A172 (cell line): ENCODE measurements around the gene SLC39A11. TPM values are rescaled to one million over a fixed set of nuclear protein-coding genes. Genes with fewer than 3 reads are reported as not detected.
"Not testable (repeated sequence)": the region's sequence is repeated elsewhere in the genome, so short reads cannot be mapped to it uniquely, and the experiment has no call there.

Experiments used
- DNase-seq: peaks from one replicate; pipeline ENCODE4 v3.0.0-alpha.2; 2015; ENCODE audit warnings: low spot score
- total RNA-seq: library from RNA; depleted of rRNA; stranded (reverse); fragments of >200 nt; shearing (Covaris generic); gene quantifications from 2 replicates; pipeline ENCODE4 v1.2.3, GENCODE V29; 2014

Gene SLC39A11
- total RNA-seq, 1 experiment from 2014 or later: 59.2 TPM

DNA sequence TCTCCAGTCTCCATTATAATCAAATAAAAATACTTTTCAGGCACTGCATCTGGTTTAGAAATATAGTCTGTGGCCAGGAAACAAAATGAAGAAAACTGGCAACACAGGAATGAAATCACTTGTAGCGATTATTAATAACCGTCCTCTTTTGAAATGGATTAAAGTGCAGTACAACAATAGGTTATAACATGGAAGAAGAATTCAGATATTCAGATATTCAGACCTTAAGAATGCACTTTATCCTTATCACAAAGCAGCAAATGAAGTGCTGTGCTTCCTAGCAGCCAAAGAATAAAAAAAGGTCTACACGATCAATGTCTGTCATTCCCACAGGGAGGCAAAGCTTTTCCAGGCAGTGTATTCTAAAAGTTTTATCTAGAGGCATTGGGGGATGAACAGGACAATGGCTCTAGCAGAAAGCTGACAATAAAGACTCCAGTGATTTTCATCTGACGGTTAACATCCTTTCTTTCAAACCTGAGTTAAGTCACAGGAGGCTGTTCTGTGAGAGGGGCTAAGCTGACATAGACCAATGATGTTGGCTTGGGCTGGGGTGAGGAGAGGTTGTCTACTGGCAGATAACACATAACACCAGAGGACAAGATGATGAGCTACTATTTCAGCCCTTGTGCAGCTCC is 259.2 kb downstream of the SLC39A11 start:
- no peak for DNase-seq

- no peak for DNase-seq
Measured at GRCh38 chr17:72832306-72832705, 260.2 kb downstream of the SLC39A11 start.

DNA sequence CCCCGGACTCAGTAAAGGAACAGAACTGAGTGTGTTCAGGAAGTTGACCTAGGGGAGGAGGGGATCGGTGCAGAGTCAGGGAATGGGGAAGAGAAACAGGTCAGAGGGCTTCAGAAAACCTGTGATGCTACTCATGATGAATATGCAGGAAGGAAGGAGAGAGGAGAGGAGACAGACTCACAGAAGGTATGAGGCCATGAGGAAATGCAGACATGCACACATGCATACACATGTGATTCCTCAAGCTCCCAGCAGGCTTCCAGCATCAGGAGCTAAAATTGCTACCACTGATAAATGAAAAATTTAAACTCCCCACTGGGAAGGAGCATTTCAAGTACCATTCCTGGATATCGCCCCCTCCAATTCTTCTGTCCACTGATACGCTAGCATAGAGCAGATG is 262.6 kb downstream of the SLC39A11 start:
- DNase-seq: no peak

GRCh38 chr17:72826602-72827001 is 265.9 kb downstream of the SLC39A11 start:
- peak; percentile 73 for DNase-seq

- DNase-seq: not testable (repeated sequence)
Measured at GRCh38 chr17:72826059-72826458, 266.4 kb downstream of the SLC39A11 start.

- no peak for DNase-seq
Measured at GRCh38 chr17:72825218-72825617, 267.3 kb downstream of the SLC39A11 start.

DNA sequence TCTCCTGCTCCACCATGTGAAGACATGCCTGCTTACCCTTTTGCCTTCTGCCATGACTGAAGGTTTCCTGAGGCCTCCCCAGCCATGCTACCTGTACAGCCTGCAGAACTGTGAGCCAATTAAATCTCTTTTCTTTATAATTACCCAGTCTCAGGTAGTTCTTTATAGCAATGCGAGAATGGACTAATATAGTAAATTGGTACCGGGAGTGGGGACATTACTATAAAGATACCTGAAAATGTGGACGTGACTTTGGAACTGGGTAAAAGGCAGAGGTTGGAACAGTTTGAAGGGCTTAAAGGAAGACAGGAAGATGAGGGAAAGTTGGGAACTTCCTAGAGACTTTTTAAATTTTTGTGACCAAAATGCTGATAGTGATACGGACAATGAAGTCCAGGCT is 268.2 kb downstream of the SLC39A11 start:
- not testable (repeated sequence) for DNase-seq

- no peak for DNase-seq
Measured at GRCh38 chr17:72822358-72823023, 270.0 kb downstream of the SLC39A11 start.

- no peak for DNase-seq
Measured at GRCh38 chr17:72816406-72816805, 276.1 kb downstream of the SLC39A11 start.

DNA sequence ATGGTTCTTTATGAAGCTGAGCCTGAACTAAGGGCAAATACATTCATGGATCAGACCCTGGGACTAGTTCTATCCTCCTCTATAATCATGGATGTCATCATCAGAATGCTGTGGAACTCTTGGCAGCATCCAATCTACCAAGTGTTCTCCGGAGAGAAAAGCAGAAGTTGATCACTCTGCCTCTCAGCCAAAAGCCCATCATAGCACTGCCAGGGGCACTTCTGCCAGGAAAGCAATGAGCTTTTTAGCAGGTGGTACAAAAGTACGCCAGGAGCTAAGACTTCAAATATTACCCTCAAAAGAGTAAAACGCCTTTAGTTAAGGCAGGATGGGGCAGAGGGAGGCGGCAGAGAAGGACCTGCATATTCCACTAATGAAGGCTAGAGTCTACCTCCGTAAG is 279.0 kb downstream of the SLC39A11 start:
- DNase-seq: no peak

- DNase-seq: peak; percentile 81
Measured at GRCh38 chr17:72812823-72813222, 279.7 kb downstream of the SLC39A11 start.

DNA sequence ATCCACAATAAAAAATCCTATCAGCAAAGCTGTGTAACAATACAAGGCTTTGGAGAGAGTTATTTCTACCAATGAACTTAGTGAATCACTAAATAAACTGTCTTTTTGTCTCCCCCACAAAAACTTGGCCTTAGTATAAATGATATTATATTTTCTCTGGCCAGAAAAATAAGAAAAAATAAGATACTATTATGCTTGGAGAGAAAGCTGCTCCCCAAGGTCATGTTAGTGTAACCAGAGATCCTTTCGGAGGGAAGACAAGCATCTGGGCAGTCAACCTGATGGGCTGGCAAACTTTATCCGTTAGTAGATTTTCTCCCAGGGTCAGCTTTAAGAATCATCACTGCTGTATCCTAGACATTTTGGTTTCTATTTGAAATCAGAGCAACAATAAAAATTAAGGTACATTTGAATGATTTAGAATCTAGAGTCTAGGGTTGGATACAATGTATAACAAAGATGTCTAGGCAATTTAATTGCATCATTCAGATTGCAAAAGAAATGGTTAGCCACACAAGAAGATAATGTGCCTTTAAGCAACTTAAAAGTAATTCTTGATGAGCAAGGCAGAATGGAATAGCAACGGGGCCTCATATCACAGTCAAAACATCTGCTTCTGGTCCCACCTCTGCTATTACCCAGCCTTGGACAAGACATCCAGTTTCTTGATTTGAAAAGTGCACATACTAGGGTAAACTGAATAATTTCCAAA is 280.4 kb downstream of the SLC39A11 start:
- no peak for DNase-seq

DNA sequence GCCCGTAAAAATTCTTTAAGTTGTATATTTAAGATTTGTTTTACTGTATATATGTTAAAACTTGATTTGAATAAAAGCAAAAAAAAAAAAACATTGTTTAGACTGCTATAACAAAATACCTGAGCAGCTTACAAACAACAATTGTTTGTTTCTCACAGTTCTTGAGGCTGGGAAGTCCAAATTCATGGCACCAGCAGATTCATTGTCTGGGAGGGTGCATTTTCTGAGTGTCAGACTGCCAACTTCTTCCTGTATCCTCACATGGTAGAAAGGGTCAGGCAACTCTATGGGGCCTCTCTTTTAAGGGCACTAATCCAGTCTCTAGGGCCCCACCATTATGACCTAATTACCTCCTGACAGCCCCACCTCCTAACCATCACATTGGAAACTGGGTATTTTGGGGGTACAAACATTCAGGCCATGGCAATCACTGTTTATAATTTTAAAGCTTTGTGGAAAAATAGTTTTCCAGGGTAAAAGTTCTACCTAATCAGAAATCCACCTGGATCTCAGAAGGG is 281.4 kb downstream of the SLC39A11 start:
- no peak for DNase-seq

DNA sequence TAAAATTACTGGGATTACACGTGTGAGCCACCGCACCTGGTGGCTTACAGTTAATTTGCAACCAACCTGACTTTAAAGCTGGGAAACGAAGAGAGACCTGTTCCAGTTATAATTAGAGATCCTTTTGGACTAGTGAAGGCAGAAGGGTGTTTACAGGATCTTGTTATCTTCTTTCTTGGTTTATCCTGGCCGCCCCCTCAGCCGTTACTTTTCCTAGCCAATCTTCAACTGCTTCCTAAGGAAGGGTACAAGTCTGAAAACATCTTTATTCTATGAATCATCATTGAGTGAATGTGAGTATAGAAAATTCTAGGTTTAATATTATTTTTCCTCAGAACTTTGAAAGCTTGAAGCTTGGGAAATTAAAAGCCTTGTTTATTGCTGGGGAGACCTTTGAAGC is 286.5 kb downstream of the SLC39A11 start:
- no peak for DNase-seq

GRCh38 chr17:72804949-72805707 is 287.4 kb downstream of the SLC39A11 start:
- no peak for DNase-seq

DNA sequence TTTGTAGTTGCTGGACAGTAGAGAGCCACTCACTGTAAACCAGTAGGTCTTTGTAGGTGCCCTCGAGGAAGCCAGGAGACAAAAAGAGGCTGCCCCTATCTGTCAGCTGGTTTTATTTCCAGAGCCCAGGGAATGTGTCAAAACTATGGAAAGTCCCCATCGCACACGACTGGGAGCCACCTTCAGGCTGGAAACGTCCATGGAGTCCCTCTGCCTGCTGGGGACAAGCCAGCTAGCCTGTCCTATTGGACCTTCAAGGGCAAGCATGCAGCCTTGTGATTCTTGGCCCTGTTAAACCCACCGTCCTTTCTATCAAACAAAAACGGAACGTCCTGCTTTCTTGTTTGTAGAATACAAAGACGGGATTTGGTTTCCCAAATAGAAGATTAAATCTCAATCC is 289.8 kb downstream of the SLC39A11 start:
- no peak for DNase-seq

DNA sequence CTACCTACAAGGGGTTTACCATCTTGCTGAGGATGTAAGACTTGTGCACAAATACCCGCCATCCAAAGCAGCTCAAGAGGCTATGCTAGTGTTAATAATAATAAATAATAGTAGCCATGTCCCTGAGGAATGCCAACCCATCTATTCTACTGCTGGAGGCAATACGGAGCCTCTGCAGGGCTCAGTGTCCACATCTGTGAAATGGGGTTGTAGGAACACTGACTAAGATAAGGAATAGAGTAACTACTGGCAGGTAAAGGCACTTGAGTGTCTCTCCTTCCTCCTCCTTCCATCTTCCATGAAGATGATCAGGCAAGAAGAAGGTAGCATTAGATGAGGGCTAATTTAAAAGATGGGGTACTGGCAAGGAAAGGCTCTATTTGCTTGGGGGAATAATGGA is 295.3 kb downstream of the SLC39A11 start:
- no peak for DNase-seq

DNA sequence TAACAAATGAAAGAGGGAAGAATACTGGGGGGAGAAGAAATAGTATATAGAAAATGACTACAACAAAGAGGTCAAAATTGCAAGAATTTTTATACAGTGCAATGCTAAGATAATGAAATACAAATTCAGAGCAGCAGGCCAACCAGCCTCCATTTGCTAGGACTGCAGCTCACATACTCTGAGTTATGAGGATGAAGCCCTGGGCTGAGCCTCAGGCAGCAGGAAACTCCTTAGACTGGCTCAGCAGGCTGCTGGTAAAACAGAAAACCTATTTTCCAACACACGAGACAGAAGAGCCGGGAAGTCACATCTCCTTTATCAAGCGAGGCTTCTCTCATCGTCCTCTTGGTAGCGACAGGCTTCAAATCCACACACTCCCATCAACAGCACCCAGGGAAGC is 296.5 kb downstream of the SLC39A11 start:
- DNase-seq: no peak

- no peak for DNase-seq
Measured at GRCh38 chr17:72794152-72794551, 298.3 kb downstream of the SLC39A11 start.

DNA sequence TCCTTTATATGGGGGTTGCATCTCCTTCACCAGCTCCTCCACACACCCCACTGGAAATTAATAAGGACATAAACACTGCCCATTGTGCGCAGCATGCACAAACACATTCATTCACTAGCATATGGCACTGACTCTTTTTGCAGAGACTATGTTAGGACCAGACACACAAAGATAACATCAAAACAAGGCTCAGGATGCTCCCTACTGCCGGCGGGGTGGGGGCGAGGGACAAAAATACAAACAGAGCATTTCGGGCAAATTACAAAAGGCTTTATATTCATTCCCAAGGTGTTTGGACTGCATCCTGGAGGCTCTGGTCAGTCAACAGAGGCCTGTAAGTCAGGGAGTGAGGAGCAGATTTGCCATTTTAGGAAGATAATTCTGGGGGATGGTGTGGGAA is 299.7 kb downstream of the SLC39A11 start:
- DNase-seq: no peak

DNA sequence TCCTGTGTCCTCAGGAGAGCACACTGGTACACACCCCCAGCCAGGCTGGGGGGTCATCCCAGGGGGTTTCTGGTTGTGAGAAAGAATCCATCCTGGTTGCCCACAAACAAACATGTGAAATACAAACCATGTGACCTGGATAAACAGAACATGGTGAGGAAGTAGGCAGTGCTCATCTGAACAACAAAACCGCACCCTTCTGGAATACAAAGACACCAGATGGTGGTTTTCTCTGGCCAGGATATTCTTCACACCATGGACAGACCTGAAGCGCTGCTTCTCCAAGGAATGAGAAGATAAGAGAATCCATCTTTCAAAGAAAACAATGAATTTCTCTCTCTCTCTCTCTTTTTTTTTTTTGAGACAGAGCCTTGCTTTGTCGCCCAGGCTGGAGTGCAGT is 302.3 kb downstream of the SLC39A11 start:
- DNase-seq: no peak

GRCh38 chr17:72789711-72790110 is 302.8 kb downstream of the SLC39A11 start:
- DNase-seq: no peak
